Psoas muscle (tissue), 8 donors: ENCODE results near the gene SF3B2. TPM values are rescaled to one million over a fixed set of nuclear protein-coding genes. Genes with fewer than 3 reads are reported as not detected.
"Not testable (repeated sequence)": the region's sequence is repeated elsewhere in the genome, so short reads cannot be mapped to it uniquely, and the experiment has no call there.

Experiments used
- ATAC-seq, 4 donors: fragments of 200-7000 bp; cut with Tn5 transposase; one replicate each; pipeline ENCODE4 v1.9.1; 2020; ENCODE audit warnings: moderate library complexity in 3 of 4, mild to moderate bottlenecking in 2 of 4
- DNase-seq, 2 donors: peaks; one replicate each; pipeline ENCODE4 v3.0.0-alpha.2; 2020
- H3K27ac ChIP-seq: fragments of 200-600 bp; one replicate; pipeline ENCODE4 v1.8.0; 2022
- H3K27me3 ChIP-seq, 3 donors: fragments of 200-600 bp in 1 of 3; one replicate each; pipeline versions ENCODE4 v1.6.1 to v1.8.0; 2013 to 2022; ENCODE audit warnings: low read length in 2 of 3, mild to moderate bottlenecking in 2 of 3, moderate library complexity in 1 of 3; ENCODE audit not compliant: insufficient read depth in 3 of 3
- H3K36me3 ChIP-seq, 2 donors: fragments of 200-600 bp in 1 of 2; one replicate each; pipeline versions ENCODE4 v1.6.1 to v1.8.0; 2013 to 2022; ENCODE audit warnings: low read depth in 1 of 2, mild to moderate bottlenecking in 1 of 2, moderate library complexity in 1 of 2; ENCODE audit not compliant: insufficient read depth in 1 of 2
- H3K4me1 ChIP-seq: fragments of 200-600 bp; one replicate; pipeline ENCODE4 v1.8.0; 2022
- H3K4me3 ChIP-seq: fragments of 200-600 bp; one replicate; pipeline ENCODE4 v1.8.0; 2022; ENCODE audit warnings: mild to moderate bottlenecking
- H3K9me3 ChIP-seq: fragments of 200-600 bp; one replicate; pipeline ENCODE4 v1.8.0; 2022
- CTCF ChIP-seq: fragments of 200-600 bp; IDR thresholded peaks from one replicate; pipeline ENCODE4 v1.8.0; 2022; ENCODE audit warnings: antibody characterized with exemption
- WGBS, 3 donors: extraction: QIAGEN DNeasy Blood & Tissue Kit; methylation state at CpG; one replicate each; pipeline versions ENCODE4 v1.1.6 to v1.1.7; 2013; 5-methylcytosine and 5-hydroxymethylcytosine counted together
- intact Hi-C, 2 donors: fragments of 100-400 bp; cut with DNase I; formaldehyde crosslinking; loops; one replicate each; pipeline versions ENCODE4 v1.11.0 to v1.14.2; 2022
- polyA plus RNA-seq, 3 donors: library from polyadenylated mRNA; stranded (reverse); fragments of 200-250 nt; gene quantifications; one replicate each; pipeline ENCODE4 v1.2.3, GENCODE V29; 2013
- total RNA-seq, 4 donors: library from RNA; stranded (reverse); fragmentation: NEBNext Ultra II Directional in 2 of 4; extraction: Animal tissue kit (Norgen Biotek cat#: 25700) in 2 of 4; gene quantifications; one replicate each; pipeline versions ENCODE4 v1.2.1 to v1.2.4, GENCODE V29; 2021 to 2023
- donor health status: healthy with polysubstance abuse.
- donor health status: DM: no; HTN: no; CAD: no; lungs with moderate emphysema.
- donor health status: Bipolar disorder and iron deficiency.
- donor health status: healthy.
- donor health status: DM: yes; HTN: yes; CAD: no.
- donor health status: DM: no; HTN: no; CAD: no.
- donor health status: DM: no; HTN: no; CAD: no.
- donor health status: DM: yes; HTN: yes; CAD: no.

Gene SF3B2
- total and polyA plus RNA-seq, 7 donors: 62.8 to 135 (median 90.8) TPM

GRCh38 chr11:66008095-66008467 is 44.1 kb upstream of the SF3B2 start:
- TF ChIP-seq CTCF: no peak
- Histone ChIP-seq H3K4me1 (peaks cover 23% of the 10 kb centered on the region), H3K4me3 (no peak overlapping the region), H3K27ac (peak overlapping the region; percentile 30), H3K9me3 (no peaks in the 10 kb centered on the region), H3K36me3 (peaks cover 0 to 32% of the 10 kb centered on the region in 2 donors), H3K27me3 (peaks cover 0 to 5% (median 3%) of the 10 kb centered on the region in 3 donors)
- WGBS, 3 donors: 58 to 94% (median 91%) methylated on average over 2 of the region's 2 CpGs
- intact Hi-C loops: no loop called here
- ATAC-seq (no peak), DNase-seq (no peak)

GRCh38 chr11:66008468-66009101 is 43.6 kb upstream of the SF3B2 start:
- H3K4me1 ChIP-seq: peaks cover 18% of the 10 kb centered on the region
- peak overlapping the region; percentile 30 for H3K27ac ChIP-seq
- H3K9me3 ChIP-seq: no peaks in the 10 kb centered on the region
- no peak for ATAC-seq
- intact Hi-C loops: no loop called here
- no peak for DNase-seq
- H3K4me3 ChIP-seq: no peak overlapping the region
- H3K36me3 ChIP-seq: peaks cover 0 to 29% of the 10 kb centered on the region in 2 donors
- no peak for TF ChIP-seq CTCF
- 53 to 60% (median 59%) methylated on average over 10 of the region's 10 CpGs for WGBS, 3 donors
- peaks cover 0 to 7% (median 5%) of the 10 kb centered on the region in 3 donors for H3K27me3 ChIP-seq

GRCh38 chr11:66010036-66010435 is 42.1 kb upstream of the SF3B2 start:
- ATAC-seq, H3K27ac ChIP-seq, H3K4me3 ChIP-seq, H3K27me3 ChIP-seq, intact Hi-C loops, H3K9me3 ChIP-seq, DNase-seq: not testable (repeated sequence)
- 67 to 69% (median 67%) methylated on average over 4 of the region's 4 CpGs for WGBS, 3 donors
- Histone ChIP-seq H3K36me3 (peaks cover 0 to 15% of the 10 kb centered on the region in 2 donors), H3K4me1 (peaks cover 14% of the 10 kb centered on the region)

- Histone ChIP-seq H3K9me3 (no peaks in the 10 kb centered on the region), H3K4me3 (peak overlapping the region; percentile 49), H3K27me3 (peaks cover 0 to 7% (median 5%) of the 10 kb centered on the region in 3 donors), H3K4me1 (peaks cover 27% of the 10 kb centered on the region), H3K36me3 (peaks cover 0 to 2% of the 10 kb centered on the region in 2 donors), H3K27ac (no peak overlapping the region)
- WGBS, 3 donors: 50 to 55% (median 50%) methylated on average over 14 of the region's 14 CpGs
- intact Hi-C loops: no loop called here
- TF ChIP-seq CTCF: no peak
- ATAC-seq (no peak), DNase-seq (no peak)
These were observed 40.9 kb upstream of the SF3B2 start for GRCh38 chr11:66011239-66011784.

- peaks cover 0 to 7% (median 5%) of the 10 kb centered on the region in 3 donors for H3K27me3 ChIP-seq
- H3K36me3 ChIP-seq: no peaks in the 10 kb centered on the region
- DNase-seq (no peak), ATAC-seq (no peak)
- H3K9me3 ChIP-seq: no peaks in the 10 kb centered on the region
- intact Hi-C loops: no loop called here
- H3K4me1 ChIP-seq: peaks cover 28% of the 10 kb centered on the region
- H3K4me3 ChIP-seq: peak within 1 kb of the TSS; percentile 49
- 5 to 11% (median 7%) methylated on average over 45 to 61 of the region's 61 CpGs for WGBS, 3 donors
- no peak within 1 kb of the TSS for H3K27ac ChIP-seq
- TF ChIP-seq CTCF: no peak
These were observed 40.3 kb upstream of the SF3B2 start, which contains the start of gene CST6 for GRCh38 chr11:66011785-66012303. Gene CST6, plus strand, starts transcription at chr11:66012008. Its CDS starts 37 bp downstream, at chr11:66012045.
